GM18951 (cell line): ENCODE results near the gene UCHL1.

Source experiments
- POLR2A ChIP-seq: IDR thresholded peaks from 4 replicates; pipeline ENCODE4 v1.6.1; 2011; ENCODE audit warnings: mild to moderate bottlenecking; ENCODE audit not compliant: insufficient read length, insufficient read depth; ENCODE audit errors: extremely low read depth
- in situ Hi-C: fragments of 300-500 bp; cut with MboI; formaldehyde crosslinking; loops from one replicate; pipeline ENCODE4 v1.12.0; 2022; ENCODE audit warnings: low sequenced_read_pairs, mixed read lengths, inconsistent platforms; ENCODE audit not compliant: unreplicated experiment

Gene UCHL1

GRCh38 chr4:41256740-41257256 is at the start of gene UCHL1:
TSS of gene UCHL1 (plus strand) at chr4:41256928. CDS start at chr4:41256977, 49 bp downstream.
- in situ Hi-C loops, result no loop called here
- TF ChIP-seq POLR2A, result peak; percentile 61

GRCh38 chr4:41207291-41207831 is 49.4 kb upstream of the UCHL1 start:
- no peak for TF ChIP-seq POLR2A
- in situ Hi-C loops, result no loop called here

- TF ChIP-seq POLR2A, result no peak
- in situ Hi-C loops, result no loop called here
Measured at GRCh38 chr4:41209187-41209586, 47.5 kb upstream of the UCHL1 start.

- in situ Hi-C loops, result no loop called here
- no peak for TF ChIP-seq POLR2A
Measured at GRCh38 chr4:41209901-41210300, 46.8 kb upstream of the UCHL1 start.

GRCh38 chr4:41211951-41212615 is 44.6 kb upstream of the UCHL1 start:
- no peak for TF ChIP-seq POLR2A
- in situ Hi-C loops, result no loop called here

- no peak for TF ChIP-seq POLR2A
- in situ Hi-C loops, result no loop called here
Measured at GRCh38 chr4:41212616-41213203, 44.0 kb upstream of the UCHL1 start.

- no peak for TF ChIP-seq POLR2A
- in situ Hi-C loops, result no loop called here
Measured at GRCh38 chr4:41213625-41214135, 43.0 kb upstream of the UCHL1 start.

- in situ Hi-C loops, result no loop called here
- peak; percentile 61 for TF ChIP-seq POLR2A
Measured at GRCh38 chr4:41214136-41214824, 42.4 kb upstream of the UCHL1 start, which contains the start of gene APBB2. TSS of gene APBB2 (minus strand) at chr4:41214542. CDS start at chr4:41033254, 181,288 bp downstream.

GRCh38 chr4:41214825-41215146 is 41.9 kb upstream of the UCHL1 start:
- no peak for TF ChIP-seq POLR2A
- in situ Hi-C loops, result loop anchor here (5.0 kb wide), 1 partner anchor 242 kb away; no protein-coding TSS in a partner anchor

GRCh38 chr4:41215155-41215554 is 41.6 kb upstream of the UCHL1 start:
- in situ Hi-C loops, result loop anchor here (5.0 kb wide), 1 partner anchor 243 kb away; no protein-coding TSS in a partner anchor
- TF ChIP-seq POLR2A, result no peak

- TF ChIP-seq POLR2A, result no peak
- in situ Hi-C loops, result loop anchor here (5.0 kb wide), 1 partner anchor 244 kb away; no protein-coding TSS in a partner anchor
Measured at GRCh38 chr4:41215969-41216293, 40.8 kb upstream of the UCHL1 start.

- TF ChIP-seq POLR2A, result peak; percentile 80
- in situ Hi-C loops, result loop anchor here (5.0 kb wide), 1 partner anchor 244 kb away; no protein-coding TSS in a partner anchor
Measured at GRCh38 chr4:41216294-41217019, 40.3 kb upstream of the UCHL1 start.
